Hepatocyte (in vitro differentiated cells): ENCODE data around the gene CCDC201.

ENCODE experiments used
- CTCF ChIP-seq: fragments of 200-600 bp; sonication (generic); IDR thresholded peaks from 2 replicates; pipeline ENCODE4 v1.5.1; 2016; ENCODE audit warnings: antibody characterized with exemption, mild to moderate bottlenecking; ENCODE audit not compliant: poor library complexity
- EZH2 ChIP-seq: fragments of 200-600 bp; sonication (generic); IDR thresholded peaks from 2 replicates; pipeline ENCODE4 v1.6.1; 2016; ENCODE audit warnings: antibody characterized with exemption, mild to moderate bottlenecking, borderline replicate concordance
- EZH2phosphoT487 ChIP-seq: fragments of 200-600 bp; sonication (generic); IDR thresholded peaks from one replicate; pipeline ENCODE4 v1.6.1; 2018; ENCODE audit warnings: antibody characterized with exemption, mild to moderate bottlenecking, low read depth, moderate library complexity; ENCODE audit not compliant: unreplicated experiment, severe bottlenecking

DNA sequence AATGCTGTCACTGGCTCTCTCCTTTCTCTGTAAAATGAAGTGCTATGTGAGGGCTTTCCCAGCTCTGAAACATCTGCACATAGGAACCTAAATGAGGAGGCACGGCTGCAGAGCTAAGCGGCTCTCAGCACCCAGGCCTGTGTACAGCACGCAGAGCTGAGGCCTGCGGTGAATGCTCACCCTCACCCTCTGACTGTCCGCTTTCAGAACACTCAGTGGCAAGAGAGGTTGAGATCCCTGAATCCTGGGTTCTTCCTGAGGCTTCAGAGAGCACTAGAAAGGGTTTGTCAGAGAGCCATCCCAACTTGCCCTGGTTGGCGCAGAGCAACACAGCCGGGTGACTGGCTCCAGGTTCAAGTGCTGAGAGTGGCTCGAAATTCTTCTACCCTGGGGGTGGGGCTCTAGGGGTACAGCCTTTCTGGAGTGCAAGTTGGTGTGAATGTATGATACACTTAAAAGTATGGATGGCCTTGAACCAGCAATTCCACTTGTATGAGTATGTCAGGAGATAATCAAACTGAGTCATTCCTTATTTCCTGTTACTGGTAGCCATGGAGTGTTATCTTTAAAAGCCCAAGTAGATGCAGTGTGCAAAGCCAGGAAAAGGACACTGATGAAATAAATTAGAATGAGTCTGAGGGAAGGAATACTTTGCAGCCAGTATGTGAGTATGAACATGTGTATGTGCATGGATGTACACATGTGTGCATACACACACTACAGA, 1.7 kb upstream of the CCDC201 start:
- TF ChIP-seq CTCF (no peak), EZH2 (no peak), EZH2phosphoT487 (no peak)
